ENCODE measurements around the gene PAH. TPM values are rescaled to one million over a fixed set of nuclear protein-coding genes. Genes with fewer than 3 reads are reported as not detected.

PAH gene
- total and polyA plus RNA-seq, 2 of the 13 experiments (the other 11 are each of a cell fraction or from before 2014, with no cell fraction given), result 192 to 451 TPM

- TF ChIP-seq AKNA (CRISPR knock-in tag; IDR thresholded peaks at IDR 0.05; ENCODE audit: borderline replicate concordance) (no peak), ZNF614 (CRISPR knock-in tag; IDR thresholded peaks at IDR 0.05; ENCODE audit: borderline replicate concordance) (peak; percentile 43; the same call in 1 of the 2 replicates), ZNF639 (CRISPR knock-in tag; conservative IDR thresholded peaks at IDR 0.05) (peak; percentile 53; the same call in 1 of the 2 replicates), FOXP4 (CRISPR knock-in tag; IDR thresholded peaks at IDR 0.05) (no peak), ATF5 (CRISPR knock-in tag; IDR thresholded peaks at IDR 0.05; ENCODE audit: low read depth) (0 out of 2 replicates have a peak, but pooled peaks have one; percentile 59), THAP11 (CRISPR knock-in tag; IDR thresholded peaks at IDR 0.05) (no peak), NFKB2 (CRISPR knock-in tag; IDR thresholded peaks at IDR 0.05; ENCODE audit: borderline replicate concordance) (peak; percentile 94), ETS1 (CRISPR knock-in tag; IDR thresholded peaks at IDR 0.05) (peak; percentile 68; the same call in 1 of the 2 replicates), FUBP1 (CRISPR knock-in tag; IDR thresholded peaks at IDR 0.05; ENCODE audit: borderline replicate concordance) (no peak), ZFP91 (CRISPR knock-in tag; IDR thresholded peaks at IDR 0.05; ENCODE audit: borderline replicate concordance) (peak; percentile 38; the same call in 1 of the 2 replicates), MXD3 (CRISPR knock-in tag; IDR thresholded peaks at IDR 0.05) (peak; percentile 95)
Observed at GRCh38 chr12:102824218-102824835, 92.7 kb downstream of the PAH start (continued).

Measured in HepG2 (cell line).